ENCODE results near the gene CACNA1S.

- TF ChIP-seq, protein P1, sequence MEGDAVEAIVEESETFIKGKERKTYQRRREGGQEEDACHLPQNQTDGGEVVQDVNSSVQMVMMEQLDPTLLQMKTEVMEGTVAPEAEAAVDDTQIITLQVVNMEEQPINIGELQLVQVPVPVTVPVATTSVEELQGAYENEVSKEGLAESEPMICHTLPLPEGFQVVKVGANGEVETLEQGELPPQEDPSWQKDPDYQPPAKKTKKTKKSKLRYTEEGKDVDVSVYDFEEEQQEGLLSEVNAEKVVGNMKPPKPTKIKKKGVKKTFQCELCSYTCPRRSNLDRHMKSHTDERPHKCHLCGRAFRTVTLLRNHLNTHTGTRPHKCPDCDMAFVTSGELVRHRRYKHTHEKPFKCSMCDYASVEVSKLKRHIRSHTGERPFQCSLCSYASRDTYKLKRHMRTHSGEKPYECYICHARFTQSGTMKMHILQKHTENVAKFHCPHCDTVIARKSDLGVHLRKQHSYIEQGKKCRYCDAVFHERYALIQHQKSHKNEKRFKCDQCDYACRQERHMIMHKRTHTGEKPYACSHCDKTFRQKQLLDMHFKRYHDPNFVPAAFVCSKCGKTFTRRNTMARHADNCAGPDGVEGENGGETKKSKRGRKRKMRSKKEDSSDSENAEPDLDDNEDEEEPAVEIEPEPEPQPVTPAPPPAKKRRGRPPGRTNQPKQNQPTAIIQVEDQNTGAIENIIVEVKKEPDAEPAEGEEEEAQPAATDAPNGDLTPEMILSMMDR (IDR thresholded peaks at IDR 0.05), result no peak
- TF ChIP-seq POLR2AphosphoS5 (IDR thresholded peaks at IDR 0.05; ENCODE audit: low read depth, low read length) (no peak), SIN3A (IDR thresholded peaks at IDR 0.05; ENCODE audit: borderline replicate concordance, insufficient read depth, low read depth, low read length) (no peak), REST (IDR thresholded peaks at IDR 0.05; ENCODE audit: insufficient read depth in 1 of 2, low read depth in 2 of 2, low read length in 1 of 2) (no peak), TCF7L2 (IDR thresholded peaks at IDR 0.05; ENCODE audit: low read depth, low read length) (no peak)
These were observed 15.7 kb upstream of the CACNA1S start for GRCh38 chr1:201127755-201128455.

All from Panc1 (cell line).